ENCODE results near the gene C1orf198.
A peak's percentile ranks its signal among the peaks of the same experiment; 100 is the strongest.

The C1orf198 gene

GRCh38 chr1:230863449-230863848 lies 4.9 kb downstream of the C1orf198 start:
- DNase-seq (ENCODE audit: low read depth in 1 of 2, low spot score in 1 of 2) = peak; percentile 16 to 78
- Histone ChIP-seq H3K27ac (replicated peaks) (no peak overlapping the region), H3K27me3 (ENCODE audit: insufficient read depth, poor library complexity, severe bottlenecking) (no peaks in the 10 kb centered on the region), H3K4me3 (replicated peaks; ENCODE audit: insufficient read depth, low read length) (no peak overlapping the region)
- TF ChIP-seq SPI1 (IDR thresholded peaks at IDR 0.05; ENCODE audit: borderline replicate concordance, low read depth) (peak; percentile 41; the same call in 1 of the 2 replicates), POLR2AphosphoS5 (IDR thresholded peaks at IDR 0.05; ENCODE audit: low read depth) (no peak)

GRCh38 chr1:230861970-230862595 lies 6.2 kb downstream of the C1orf198 start:
- TF ChIP-seq SPI1 (IDR thresholded peaks at IDR 0.05; ENCODE audit: borderline replicate concordance, low read depth) = no peak
- no peak for TF ChIP-seq GABPA (IDR thresholded peaks at IDR 0.05; ENCODE audit: low read depth)
- TF ChIP-seq REST (IDR thresholded peaks at IDR 0.05; ENCODE audit: insufficient replicate concordance, low read depth) = no peak
- no peak for TF ChIP-seq POLR2AphosphoS5 (IDR thresholded peaks at IDR 0.05; ENCODE audit: low read depth)
- no peak for TF ChIP-seq CTCF (IDR thresholded peaks at IDR 0.05; ENCODE audit: insufficient read depth, low read length)
- H3K27ac ChIP-seq (replicated peaks) = no peak overlapping the region
- no peak for DNase-seq (ENCODE audit: low read depth in 1 of 2, low spot score in 1 of 2)
- no peak overlapping the region for H3K4me3 ChIP-seq (replicated peaks; ENCODE audit: insufficient read depth, low read length)
- H3K27me3 ChIP-seq (ENCODE audit: insufficient read depth, poor library complexity, severe bottlenecking) = no peaks in the 10 kb centered on the region

GRCh38 chr1:230861489-230861888 lies 6.8 kb downstream of the C1orf198 start:
- Histone ChIP-seq H3K4me3 (replicated peaks; ENCODE audit: insufficient read depth, low read length) (no peak overlapping the region), H3K27ac (replicated peaks) (no peak overlapping the region), H3K27me3 (ENCODE audit: insufficient read depth, poor library complexity, severe bottlenecking) (no peaks in the 10 kb centered on the region)
- DNase-seq (ENCODE audit: low read depth in 1 of 2, low spot score in 1 of 2) = no peak
- TF ChIP-seq CTCF (IDR thresholded peaks at IDR 0.05; ENCODE audit: insufficient read depth, low read length) (no peak), REST (IDR thresholded peaks at IDR 0.05; ENCODE audit: insufficient replicate concordance, low read depth) (peak; percentile 72)

GRCh38 chr1:230860617-230861384 lies 7.5 kb downstream of the C1orf198 start:
- Histone ChIP-seq H3K4me3 (replicated peaks; ENCODE audit: insufficient read depth, low read length) (no peak overlapping the region), H3K27me3 (ENCODE audit: insufficient read depth, poor library complexity, severe bottlenecking) (no peaks in the 10 kb centered on the region), H3K27ac (replicated peaks) (no peak overlapping the region)
- no peak for DNase-seq (ENCODE audit: low read depth in 1 of 2, low spot score in 1 of 2)
- no peak for TF ChIP-seq REST (IDR thresholded peaks at IDR 0.05; ENCODE audit: insufficient replicate concordance, low read depth)
- TF ChIP-seq CTCF (IDR thresholded peaks at IDR 0.05; ENCODE audit: insufficient read depth, low read length) = no peak
- TF ChIP-seq POLR2AphosphoS5 (IDR thresholded peaks at IDR 0.05; ENCODE audit: low read depth) = no peak
- no peak for TF ChIP-seq SPI1 (IDR thresholded peaks at IDR 0.05; ENCODE audit: borderline replicate concordance, low read depth)
- no peak for TF ChIP-seq GABPA (IDR thresholded peaks at IDR 0.05; ENCODE audit: low read depth)

Data from HL-60 (cell line).